H54 (cell line): ENCODE results near the gene NFXL1.
A peak's percentile ranks its signal among the peaks of the same experiment; 100 is the strongest.

Experiments
- DNase-seq: peaks from one replicate; pipeline ENCODE4 v3.0.0; 2011; ENCODE audit warnings: low spot score, mixed read lengths; ENCODE audit not compliant: insufficient read length
- FAIRE-seq: peaks from 3 replicates; lab custom pipeline; 2011; peaks lifted over from hg19 to GRCh38; lab: Jason Lieb, UNC
- POLR2A ChIP-seq: IDR thresholded peaks from 2 replicates; pipeline ENCODE4 v1.6.1; 2011; ENCODE audit warnings: low read depth, mild to moderate bottlenecking, low read length

Gene NFXL1

GRCh38 chr4:47858006-47858405 lies 56.4 kb downstream of the NFXL1 start:
- DNase-seq (no peak), FAIRE-seq (no peak)
- TF ChIP-seq POLR2A: no peak

GRCh38 chr4:47856713-47857112 lies 57.7 kb downstream of the NFXL1 start:
- FAIRE-seq (no peak), DNase-seq (no peak)
- no peak for TF ChIP-seq POLR2A

GRCh38 chr4:47855350-47855749 lies 59.0 kb downstream of the NFXL1 start:
- FAIRE-seq: no peak
- TF ChIP-seq POLR2A: no peak
- DNase-seq: no peak

GRCh38 chr4:47852136-47852535 lies 62.2 kb downstream of the NFXL1 start:
- FAIRE-seq: no peak
- no peak for TF ChIP-seq POLR2A
- DNase-seq: no peak

GRCh38 chr4:47849466-47849865 lies 64.9 kb downstream of the NFXL1 start:
- no peak for FAIRE-seq
- no peak for DNase-seq
- TF ChIP-seq POLR2A: no peak

- no peak for TF ChIP-seq POLR2A
- DNase-seq (no peak), FAIRE-seq (no peak)
These were observed 66.3 kb downstream of the NFXL1 start for GRCh38 chr4:47848041-47848440.

GRCh38 chr4:47842985-47843384 lies 71.4 kb downstream of the NFXL1 start:
- FAIRE-seq (no peak), DNase-seq (no peak)
- no peak for TF ChIP-seq POLR2A

GRCh38 chr4:47840291-47840690 lies 74.1 kb downstream of the NFXL1 start:
- DNase-seq (no peak), FAIRE-seq (no peak)
- no peak for TF ChIP-seq POLR2A

- FAIRE-seq (no peak), DNase-seq (no peak)
- no peak for TF ChIP-seq POLR2A
These were observed 75.1 kb downstream of the NFXL1 start for GRCh38 chr4:47839259-47839658.

GRCh38 chr4:47838445-47838844 lies 75.9 kb downstream of the NFXL1 start:
- no peak for FAIRE-seq
- no peak for DNase-seq
- no peak for TF ChIP-seq POLR2A

GRCh38 chr4:47837908-47838294 lies 76.5 kb downstream of the NFXL1 start, which contains the start of gene CORIN:
CORIN (minus strand) TSS chr4:47838067; CDS start chr4:47837949, 118 bp downstream.
- DNase-seq (no peak), FAIRE-seq (no peak)
- TF ChIP-seq POLR2A: no peak

- TF ChIP-seq POLR2A: no peak
- FAIRE-seq: no peak
- peak; percentile 2 for DNase-seq
These were observed 77.1 kb downstream of the NFXL1 start for GRCh38 chr4:47837094-47837907.

GRCh38 chr4:47836641-47837093 lies 77.7 kb downstream of the NFXL1 start:
- DNase-seq (peak; percentile 44), FAIRE-seq (peak; percentile 30)
- no peak for TF ChIP-seq POLR2A

GRCh38 chr4:47835494-47835893 lies 78.9 kb downstream of the NFXL1 start:
- no peak for TF ChIP-seq POLR2A
- FAIRE-seq (no peak), DNase-seq (no peak)
